OCI-LY3 (cell line): ENCODE measurements around the gene NSDHL.

Experiments used
- H2AFZ ChIP-seq: fragments of 200-600, 300-600 bp; shearing (Covaris generic); 2 replicates; pipeline ENCODE4 v1.6.0; 2014; ENCODE audit warnings: antibody characterized with exemption, low read depth, low read length
- H3K27ac ChIP-seq: fragments of 200-600, 300-600 bp; sonication (generic); 2 replicates; pipeline ENCODE4 v1.5.1; 2014; ENCODE audit warnings: mild to moderate bottlenecking, low read length, moderate library complexity, mixed read lengths
- H3K27me3 ChIP-seq: fragments of 200-600, 300-600 bp; sonication (generic); 2 replicates; pipeline ENCODE4 v1.6.1; 2014; ENCODE audit warnings: low read depth, low read length, mixed read lengths
- H3K36me3 ChIP-seq: fragments of 200-600, 300-600 bp; sonication (generic); replicated peaks from 2 replicates; pipeline ENCODE3; 2014; ENCODE audit warnings: low read depth, low read length, mixed read lengths
- H3K4me1 ChIP-seq: fragments of 300-600, 200-600 bp; sonication (generic); 2 replicates; pipeline ENCODE4 v1.6.1; 2014; ENCODE audit warnings: low read length, mixed read lengths
- H3K4me2 ChIP-seq: fragments of 200-600, 300-600 bp; sonication (generic); 2 replicates; pipeline ENCODE4 v1.6.1; 2014; ENCODE audit warnings: low read length, mixed read lengths
- H3K4me3 ChIP-seq: fragments of 300-600, 200-600 bp; sonication (generic); 2 replicates; pipeline ENCODE4 v1.5.1; 2014; ENCODE audit warnings: antibody characterized with exemption, mild to moderate bottlenecking, low read length, moderate library complexity
- H3K79me2 ChIP-seq: fragments of 300-600, 200-600 bp; shearing (Covaris generic); 2 replicates; pipeline ENCODE4 v1.6.1; 2014; ENCODE audit warnings: mild to moderate bottlenecking, low read length, mixed read lengths
- H3K9ac ChIP-seq: fragments of 300-600, 200-600 bp; shearing (Covaris generic); 2 replicates; pipeline ENCODE4 v1.6.0; 2014; ENCODE audit warnings: mild to moderate bottlenecking, low read length, moderate library complexity
- H3K9me3 ChIP-seq: fragments of 200-600, 300-600 bp; shearing (Covaris generic); 2 replicates; pipeline ENCODE4 v1.6.1; 2014; ENCODE audit warnings: low read length, mixed read lengths; ENCODE audit not compliant: insufficient read depth
- H4K20me1 ChIP-seq: fragments of 200-600, 300-600 bp; sonication (generic); 2 replicates; pipeline ENCODE4 v1.6.1; 2016; ENCODE audit warnings: low read length, mixed read lengths; ENCODE audit not compliant: insufficient read depth
- CTCF ChIP-seq: fragments of 200-600, 300-600 bp; sonication (generic); IDR thresholded peaks from 2 replicates; pipeline ENCODE4 v1.5.1; 2014; ENCODE audit warnings: antibody characterized with exemption, low read length, low read depth
- EZH2phosphoT487 ChIP-seq: fragments of 200-600 bp; shearing (Covaris generic); IDR thresholded peaks from 2 replicates; pipeline ENCODE4 v1.6.1; 2018; ENCODE audit warnings: antibody characterized with exemption, mixed run types, low read depth

Gene NSDHL

GRCh38 chrX:152872522-152872921, 41.7 kb downstream of the NSDHL start:
- H3K79me2 ChIP-seq, result no peaks in the 10 kb centered on the region
- H3K27ac ChIP-seq, result no peak overlapping the region
- H3K4me2 ChIP-seq, result no peak overlapping the region
- H3K9ac ChIP-seq, result no peak overlapping the region
- H3K4me3 ChIP-seq, result no peak overlapping the region
- peaks cover 7% of the 10 kb centered on the region for H3K36me3 ChIP-seq
- H3K27me3 ChIP-seq, result no peaks in the 10 kb centered on the region
- no peaks in the 10 kb centered on the region for H4K20me1 ChIP-seq
- no peak overlapping the region for H2AFZ ChIP-seq
- H3K9me3 ChIP-seq, result no peaks in the 10 kb centered on the region
- no peaks in the 10 kb centered on the region for H3K4me1 ChIP-seq
- TF ChIP-seq CTCF (no peak), EZH2phosphoT487 (no peak)

GRCh38 chrX:152873361-152873760, 42.5 kb downstream of the NSDHL start:
- no peak overlapping the region for H3K9ac ChIP-seq
- no peak overlapping the region for H3K4me3 ChIP-seq
- no peak overlapping the region for H2AFZ ChIP-seq
- no peaks in the 10 kb centered on the region for H3K4me1 ChIP-seq
- H3K4me2 ChIP-seq, result no peak overlapping the region
- H3K27me3 ChIP-seq, result no peaks in the 10 kb centered on the region
- H4K20me1 ChIP-seq, result no peaks in the 10 kb centered on the region
- H3K79me2 ChIP-seq, result no peaks in the 10 kb centered on the region
- H3K36me3 ChIP-seq, result peaks cover 7% of the 10 kb centered on the region
- H3K27ac ChIP-seq, result no peak overlapping the region
- H3K9me3 ChIP-seq, result no peaks in the 10 kb centered on the region
- no peak for TF ChIP-seq EZH2phosphoT487
- TF ChIP-seq CTCF, result no peak

GRCh38 chrX:152876931-152877840, 46.3 kb downstream of the NSDHL start:
- Histone ChIP-seq H3K27me3 (no peaks in the 10 kb centered on the region), H3K27ac (no peak overlapping the region), H3K9ac (no peak overlapping the region), H3K36me3 (no peaks in the 10 kb centered on the region), H3K4me3 (no peak overlapping the region), H3K4me2 (no peak overlapping the region), H4K20me1 (no peaks in the 10 kb centered on the region), H3K79me2 (no peaks in the 10 kb centered on the region), H3K4me1 (no peaks in the 10 kb centered on the region), H3K9me3 (no peaks in the 10 kb centered on the region), H2AFZ (no peak overlapping the region)
- TF ChIP-seq EZH2phosphoT487 (no peak), CTCF (no peak)

GRCh38 chrX:152878976-152879755, 48.3 kb downstream of the NSDHL start:
- no peak for TF ChIP-seq EZH2phosphoT487
- no peak for TF ChIP-seq CTCF
- no peak overlapping the region for H3K9ac ChIP-seq
- no peaks in the 10 kb centered on the region for H3K9me3 ChIP-seq
- no peaks in the 10 kb centered on the region for H3K4me1 ChIP-seq
- H3K4me2 ChIP-seq, result no peak overlapping the region
- H2AFZ ChIP-seq, result no peak overlapping the region
- H4K20me1 ChIP-seq, result no peaks in the 10 kb centered on the region
- no peaks in the 10 kb centered on the region for H3K36me3 ChIP-seq
- no peak overlapping the region for H3K27ac ChIP-seq
- no peak overlapping the region for H3K4me3 ChIP-seq
- H3K27me3 ChIP-seq, result no peaks in the 10 kb centered on the region
- no peaks in the 10 kb centered on the region for H3K79me2 ChIP-seq
